ENCODE measurements around the gene HSPA12B. TPM values are rescaled to one million over a fixed set of nuclear protein-coding genes. Genes with fewer than 3 reads are reported as not detected.

HSPA12B gene
- total and polyA plus RNA-seq, 2 donors (not counting 3 experiments of a cell fraction or from before 2014, with no cell fraction given): 3.7 to 6.6 TPM

- Histone ChIP-seq H3K4me3 (replicated peaks in 1 of 3; ENCODE audit: insufficient read depth in 1 of 3, low read depth in 1 of 3, low read length in 3 of 3) (peak overlapping the region in 2 of 3 experiments; percentile 34 to 57), H4K20me1 (replicated peaks; ENCODE audit: control insufficient read depth, extremely low read depth, insufficient read depth, low read length) (no peaks in the 10 kb centered on the region), H3K27ac (ENCODE audit: insufficient read depth, low read depth, low read length) (no peak overlapping the region), H3K4me2 (ENCODE audit: insufficient read depth, low read length) (peak overlapping the region; percentile 74), H3K9ac (replicated peaks; ENCODE audit: extremely low read depth, insufficient read depth, low read length) (no peak overlapping the region), H3K79me2 (ENCODE audit: control insufficient read depth, insufficient read depth, low read length) (no peaks in the 10 kb centered on the region), H3K36me3 (ENCODE audit: control insufficient read depth in 2 of 2, extremely low read depth in 1 of 2, insufficient read depth in 2 of 2, low read length in 2 of 2) (no peaks in the 10 kb centered on the region), H3K9me3 (replicated peaks; ENCODE audit: control insufficient read depth, insufficient read depth, low read length) (no peaks in the 10 kb centered on the region), H3K4me1 (ENCODE audit: control insufficient read depth, extremely low read depth, insufficient read depth, low read length) (peaks cover 15% of the 10 kb centered on the region), H2AFZ (ENCODE audit: low read depth, low read length) (peak overlapping the region; percentile 88), H3K27me3 (ENCODE audit: control insufficient read depth in 2 of 2, insufficient read depth in 2 of 2, low read length in 2 of 2) (peaks cover 8 to 19% of the 10 kb centered on the region in 2 experiments), H3K9me1 (replicated peaks; ENCODE audit: control insufficient read depth, extremely low read depth, insufficient read depth, low read length) (no peaks in the 10 kb centered on the region)
- ChIA-PET POLR2A (interaction anchor here (1.5 kb wide), 1 partner anchor 10 kb away, joined by 4 read pairs; the partner anchor contains the start of gene ADISSP), CTCF (interaction anchor here (1.4 to 3.3 kb wide), 6 partner anchors 9 to 101 kb away, joined by 3 to 34 read pairs (median 12); partner anchors contain the start of genes ADISSP, AP5S1 and CENPB)
- no peak for FAIRE-seq
- no TSS peak for BruUV-seq (replicated peaks)
- TF ChIP-seq POLR2A (IDR thresholded peaks at IDR 0.05; ENCODE audit: low read depth, low read length) (no peak), EZH2 (IDR thresholded peaks at IDR 0.05; ENCODE audit: borderline replicate concordance, low read depth, low read length, severe bottlenecking) (no peak), JUN (IDR thresholded peaks at IDR 0.05; ENCODE audit: borderline replicate concordance, insufficient read depth, insufficient read length, low read depth) (no peak), GATA2 (IDR thresholded peaks at IDR 0.05; ENCODE audit: insufficient read depth, insufficient read length, low read depth, low read length) (no peak), POLR2AphosphoS5 (IDR thresholded peaks at IDR 0.05; ENCODE audit: insufficient read depth, low read depth, low read length) (no peak)
- TF ChIP-seq, protein P1, sequence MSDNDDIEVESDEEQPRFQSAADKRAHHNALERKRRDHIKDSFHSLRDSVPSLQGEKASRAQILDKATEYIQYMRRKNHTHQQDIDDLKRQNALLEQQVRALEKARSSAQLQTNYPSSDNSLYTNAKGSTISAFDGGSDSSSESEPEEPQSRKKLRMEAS (IDR thresholded peaks at IDR 0.05; ENCODE audit: insufficient read depth, insufficient read length): no peak
- intact Hi-C loops (cut with micrococcal nuclease) (loop anchor here (1.0 kb wide), 1 partner anchor 9 kb away; no protein-coding TSS in a partner anchor), dilution Hi-C loops (cut with MboI; ENCODE audit: extremely low pct_ligation_motif_present, low sequenced_read_pairs) (no loop called here)
- DNase-seq (ENCODE audit: low read depth, low spot score): no peak
Observed at GRCh38 chr20:3777381-3777715, 44.9 kb downstream of the HSPA12B start.
